Tibial nerve (tissue), 4 donors: ENCODE measurements around the gene CARD16.

ENCODE experiments used
- EP300 ChIP-seq, 2 donors: sonication (generic); formaldehyde crosslinking; IDR thresholded peaks; one replicate each; pipeline ENCODE4 v1.6.1; 2017; ENCODE audit warnings: antibody characterized with exemption in 2 of 2, mild to moderate bottlenecking in 1 of 2
- POLR2A ChIP-seq, 2 donors: fragments of 450-650 bp; IDR thresholded peaks; one replicate each; pipeline ENCODE4 v1.6.1; 2017; ENCODE audit warnings: antibody characterized with exemption in 2 of 2, mild to moderate bottlenecking in 2 of 2, moderate library complexity in 2 of 2
- TF ChIP-seq, protein P1 (sequence below), 5 experiments: fragments of 200-600 bp in 3 of 5; fragments of 450-650 bp in 2 of 5; sonication (generic) in 3 of 5; IDR thresholded peaks; one replicate each; pipeline ENCODE4 v1.5.1; 2016 to 2019; ENCODE audit warnings: antibody characterized with exemption in 5 of 5, mild to moderate bottlenecking in 3 of 5, moderate library complexity in 2 of 5

DNA sequence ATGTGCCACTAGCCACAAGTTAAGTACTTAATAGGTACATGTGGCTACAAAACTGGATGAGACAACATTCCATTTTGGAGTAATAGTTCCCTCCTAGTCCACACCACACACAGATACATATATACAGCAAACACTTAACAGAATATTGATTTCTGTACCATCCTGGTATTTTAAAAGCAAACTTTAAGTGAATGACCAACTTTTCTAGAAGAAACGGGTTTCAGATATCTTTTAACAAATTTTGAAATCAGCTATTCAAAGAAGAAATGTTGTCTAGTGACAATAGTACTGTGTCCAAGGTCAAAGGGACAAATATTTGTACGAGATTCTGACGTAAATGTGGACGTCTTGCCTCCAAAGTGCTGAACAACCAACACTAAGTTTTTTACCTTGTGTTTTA is 12.3 kb upstream of the CARD16 start:
- TF ChIP-seq, protein P1, sequence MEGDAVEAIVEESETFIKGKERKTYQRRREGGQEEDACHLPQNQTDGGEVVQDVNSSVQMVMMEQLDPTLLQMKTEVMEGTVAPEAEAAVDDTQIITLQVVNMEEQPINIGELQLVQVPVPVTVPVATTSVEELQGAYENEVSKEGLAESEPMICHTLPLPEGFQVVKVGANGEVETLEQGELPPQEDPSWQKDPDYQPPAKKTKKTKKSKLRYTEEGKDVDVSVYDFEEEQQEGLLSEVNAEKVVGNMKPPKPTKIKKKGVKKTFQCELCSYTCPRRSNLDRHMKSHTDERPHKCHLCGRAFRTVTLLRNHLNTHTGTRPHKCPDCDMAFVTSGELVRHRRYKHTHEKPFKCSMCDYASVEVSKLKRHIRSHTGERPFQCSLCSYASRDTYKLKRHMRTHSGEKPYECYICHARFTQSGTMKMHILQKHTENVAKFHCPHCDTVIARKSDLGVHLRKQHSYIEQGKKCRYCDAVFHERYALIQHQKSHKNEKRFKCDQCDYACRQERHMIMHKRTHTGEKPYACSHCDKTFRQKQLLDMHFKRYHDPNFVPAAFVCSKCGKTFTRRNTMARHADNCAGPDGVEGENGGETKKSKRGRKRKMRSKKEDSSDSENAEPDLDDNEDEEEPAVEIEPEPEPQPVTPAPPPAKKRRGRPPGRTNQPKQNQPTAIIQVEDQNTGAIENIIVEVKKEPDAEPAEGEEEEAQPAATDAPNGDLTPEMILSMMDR (IDR thresholded peaks at IDR 0.05), result no peak
- TF ChIP-seq POLR2A (IDR thresholded peaks at IDR 0.05) (no peak), EP300 (IDR thresholded peaks at IDR 0.05) (no peak)
